ENCODE measurements around the gene GALM.

The GALM gene

GRCh38 chr2:38716185-38716584, 50.3 kb downstream of the GALM start:
- H3K4me3 ChIP-seq (ENCODE audit: low read length) = no peak overlapping the region
- no peaks in the 10 kb centered on the region for H3K36me3 ChIP-seq (ENCODE audit: insufficient read depth, low read length)
- no peak overlapping the region for H3K27ac ChIP-seq (ENCODE audit: low read depth, low read length)
- no peaks in the 10 kb centered on the region for H3K4me1 ChIP-seq (ENCODE audit: insufficient read depth, low read length)
- H3K9ac ChIP-seq (ENCODE audit: low read depth, low read length) = no peak overlapping the region
- no peaks in the 10 kb centered on the region for H3K9me3 ChIP-seq (ENCODE audit: insufficient read depth, low read depth, low read length)
- WGBS = 95% methylated on average over 5 of the region's 6 CpGs
- H3K27me3 ChIP-seq (ENCODE audit: insufficient read depth, low read length) = no peaks in the 10 kb centered on the region

- H3K36me3 ChIP-seq (ENCODE audit: insufficient read depth, low read length) = no peaks in the 10 kb centered on the region
- 94% methylated on average over 4 of the region's 4 CpGs for WGBS
- H3K27ac ChIP-seq (ENCODE audit: low read depth, low read length) = no peak overlapping the region
- H3K4me3 ChIP-seq (ENCODE audit: low read length) = no peak overlapping the region
- no peaks in the 10 kb centered on the region for H3K9me3 ChIP-seq (ENCODE audit: insufficient read depth, low read depth, low read length)
- H3K27me3 ChIP-seq (ENCODE audit: insufficient read depth, low read length) = no peaks in the 10 kb centered on the region
- no peak overlapping the region for H3K9ac ChIP-seq (ENCODE audit: low read depth, low read length)
- no peaks in the 10 kb centered on the region for H3K4me1 ChIP-seq (ENCODE audit: insufficient read depth, low read length)
These were observed 52.7 kb downstream of the GALM start for GRCh38 chr2:38718601-38719000.

- H3K27me3 ChIP-seq (ENCODE audit: insufficient read depth, low read length) = no peaks in the 10 kb centered on the region
- H3K9ac ChIP-seq (ENCODE audit: low read depth, low read length) = no peak overlapping the region
- 92% methylated on average over 11 of the region's 12 CpGs for WGBS
- no peak overlapping the region for H3K4me3 ChIP-seq (ENCODE audit: low read length)
- H3K9me3 ChIP-seq (ENCODE audit: insufficient read depth, low read depth, low read length) = no peaks in the 10 kb centered on the region
- H3K4me1 ChIP-seq (ENCODE audit: insufficient read depth, low read length) = no peaks in the 10 kb centered on the region
- no peak overlapping the region for H3K27ac ChIP-seq (ENCODE audit: low read depth, low read length)
- no peaks in the 10 kb centered on the region for H3K36me3 ChIP-seq (ENCODE audit: insufficient read depth, low read length)
These were observed 53.8 kb downstream of the GALM start for GRCh38 chr2:38719706-38720105.

GRCh38 chr2:38720613-38721241, 54.8 kb downstream of the GALM start:
- Histone ChIP-seq H3K9ac (ENCODE audit: low read depth, low read length) (no peak overlapping the region), H3K4me1 (ENCODE audit: insufficient read depth, low read length) (no peaks in the 10 kb centered on the region), H3K27me3 (ENCODE audit: insufficient read depth, low read length) (no peaks in the 10 kb centered on the region), H3K36me3 (ENCODE audit: insufficient read depth, low read length) (no peaks in the 10 kb centered on the region), H3K9me3 (ENCODE audit: insufficient read depth, low read depth, low read length) (no peaks in the 10 kb centered on the region), H3K27ac (ENCODE audit: low read depth, low read length) (no peak overlapping the region), H3K4me3 (ENCODE audit: low read length) (no peak overlapping the region)
- WGBS = 91% methylated on average over 4 of the region's 4 CpGs

- H3K36me3 ChIP-seq (ENCODE audit: insufficient read depth, low read length) = no peaks in the 10 kb centered on the region
- no peaks in the 10 kb centered on the region for H3K4me1 ChIP-seq (ENCODE audit: insufficient read depth, low read length)
- WGBS = 90% methylated on average over 9 of the region's 9 CpGs
- no peak overlapping the region for H3K9ac ChIP-seq (ENCODE audit: low read depth, low read length)
- H3K27me3 ChIP-seq (ENCODE audit: insufficient read depth, low read length) = no peaks in the 10 kb centered on the region
- H3K9me3 ChIP-seq (ENCODE audit: insufficient read depth, low read depth, low read length) = no peaks in the 10 kb centered on the region
- H3K4me3 ChIP-seq (ENCODE audit: low read length) = no peak overlapping the region
- H3K27ac ChIP-seq (ENCODE audit: low read depth, low read length) = no peak overlapping the region
These were observed 56.6 kb downstream of the GALM start for GRCh38 chr2:38722271-38723061.

- no peak overlapping the region for H3K9ac ChIP-seq (ENCODE audit: low read depth, low read length)
- H3K36me3 ChIP-seq (ENCODE audit: insufficient read depth, low read length) = no peaks in the 10 kb centered on the region
- H3K27ac ChIP-seq (ENCODE audit: low read depth, low read length) = no peak overlapping the region
- no peaks in the 10 kb centered on the region for H3K27me3 ChIP-seq (ENCODE audit: insufficient read depth, low read length)
- H3K4me1 ChIP-seq (ENCODE audit: insufficient read depth, low read length) = no peaks in the 10 kb centered on the region
- H3K9me3 ChIP-seq (ENCODE audit: insufficient read depth, low read depth, low read length) = no peaks in the 10 kb centered on the region
- 94% methylated on average over 7 of the region's 7 CpGs for WGBS
- H3K4me3 ChIP-seq (ENCODE audit: low read length) = no peak overlapping the region
These were observed 57.3 kb downstream of the GALM start for GRCh38 chr2:38723173-38723572.

GRCh38 chr2:38727661-38728060, 61.7 kb downstream of the GALM start:
- no peak overlapping the region for H3K9ac ChIP-seq (ENCODE audit: low read depth, low read length)
- H3K9me3 ChIP-seq (ENCODE audit: insufficient read depth, low read depth, low read length) = no peaks in the 10 kb centered on the region
- H3K27me3 ChIP-seq (ENCODE audit: insufficient read depth, low read length) = no peaks in the 10 kb centered on the region
- H3K36me3 ChIP-seq (ENCODE audit: insufficient read depth, low read length) = peaks cover 9% of the 10 kb centered on the region; the same call in 1 of the 2 replicates
- no peak overlapping the region for H3K27ac ChIP-seq (ENCODE audit: low read depth, low read length)
- WGBS = no CpG with 5 or more reads among the region's 1 CpG
- H3K4me1 ChIP-seq (ENCODE audit: insufficient read depth, low read length) = no peaks in the 10 kb centered on the region
- no peak overlapping the region for H3K4me3 ChIP-seq (ENCODE audit: low read length)

GRCh38 chr2:38728694-38729093, 62.8 kb downstream of the GALM start:
- H3K36me3 ChIP-seq (ENCODE audit: insufficient read depth, low read length) = peaks cover 16% of the 10 kb centered on the region; the same call in 1 of the 2 replicates
- H3K4me1 ChIP-seq (ENCODE audit: insufficient read depth, low read length) = no peaks in the 10 kb centered on the region
- H3K9ac ChIP-seq (ENCODE audit: low read depth, low read length) = no peak overlapping the region
- H3K27ac ChIP-seq (ENCODE audit: low read depth, low read length) = no peak overlapping the region
- no peak overlapping the region for H3K4me3 ChIP-seq (ENCODE audit: low read length)
- H3K27me3 ChIP-seq (ENCODE audit: insufficient read depth, low read length) = no peaks in the 10 kb centered on the region
- WGBS = 70% methylated on average over 1 of the region's 2 CpGs
- no peaks in the 10 kb centered on the region for H3K9me3 ChIP-seq (ENCODE audit: insufficient read depth, low read depth, low read length)

- H3K27me3 ChIP-seq (ENCODE audit: insufficient read depth, low read length) = no peaks in the 10 kb centered on the region
- no peaks in the 10 kb centered on the region for H3K9me3 ChIP-seq (ENCODE audit: insufficient read depth, low read depth, low read length)
- H3K27ac ChIP-seq (ENCODE audit: low read depth, low read length) = no peak overlapping the region
- no peaks in the 10 kb centered on the region for H3K4me1 ChIP-seq (ENCODE audit: insufficient read depth, low read length)
- 98% methylated on average over 7 of the region's 7 CpGs for WGBS
- no peak overlapping the region for H3K9ac ChIP-seq (ENCODE audit: low read depth, low read length)
- peaks cover 20% of the 10 kb centered on the region; the same call in 1 of the 2 replicates for H3K36me3 ChIP-seq (ENCODE audit: insufficient read depth, low read length)
- no peak overlapping the region for H3K4me3 ChIP-seq (ENCODE audit: low read length)
These were observed 65.2 kb downstream of the GALM start for GRCh38 chr2:38731090-38731489.

GRCh38 chr2:38731684-38732221, 65.8 kb downstream of the GALM start:
- Histone ChIP-seq H3K4me3 (ENCODE audit: low read length) (no peak overlapping the region), H3K4me1 (ENCODE audit: insufficient read depth, low read length) (no peaks in the 10 kb centered on the region), H3K27me3 (ENCODE audit: insufficient read depth, low read length) (no peaks in the 10 kb centered on the region), H3K36me3 (ENCODE audit: insufficient read depth, low read length) (peaks cover 20% of the 10 kb centered on the region; the same call in 1 of the 2 replicates), H3K9ac (ENCODE audit: low read depth, low read length) (no peak overlapping the region), H3K9me3 (ENCODE audit: insufficient read depth, low read depth, low read length) (no peaks in the 10 kb centered on the region), H3K27ac (ENCODE audit: low read depth, low read length) (no peak overlapping the region)
- 95% methylated on average over 14 of the region's 14 CpGs for WGBS

GRCh38 chr2:38733300-38733971, 67.5 kb downstream of the GALM start:
- Histone ChIP-seq H3K9ac (ENCODE audit: low read depth, low read length) (no peak overlapping the region), H3K27me3 (ENCODE audit: insufficient read depth, low read length) (no peaks in the 10 kb centered on the region), H3K27ac (ENCODE audit: low read depth, low read length) (no peak overlapping the region), H3K36me3 (ENCODE audit: insufficient read depth, low read length) (peaks cover 27% of the 10 kb centered on the region; the same call in 1 of the 2 replicates), H3K4me3 (ENCODE audit: low read length) (no peak overlapping the region), H3K4me1 (ENCODE audit: insufficient read depth, low read length) (peaks cover 9% of the 10 kb centered on the region; the same call in 1 of the 2 replicates), H3K9me3 (ENCODE audit: insufficient read depth, low read depth, low read length) (no peaks in the 10 kb centered on the region)
- 96% methylated on average over 6 of the region's 6 CpGs for WGBS
